Stimulated activated CD8-positive, alpha-beta memory T cell treated with anti-CD3 and anti-CD28 coated beads, Interleukin-7, amount 100 ng/mL, for 24 hours (primary cell): Measurements from ENCODE around the gene ZMIZ1.

Experiments
- DNase-seq: peaks from one replicate; pipeline ENCODE4 v3.0.0-alpha.2; 2020; ENCODE audit warnings: low read depth

ZMIZ1 gene

DNA sequence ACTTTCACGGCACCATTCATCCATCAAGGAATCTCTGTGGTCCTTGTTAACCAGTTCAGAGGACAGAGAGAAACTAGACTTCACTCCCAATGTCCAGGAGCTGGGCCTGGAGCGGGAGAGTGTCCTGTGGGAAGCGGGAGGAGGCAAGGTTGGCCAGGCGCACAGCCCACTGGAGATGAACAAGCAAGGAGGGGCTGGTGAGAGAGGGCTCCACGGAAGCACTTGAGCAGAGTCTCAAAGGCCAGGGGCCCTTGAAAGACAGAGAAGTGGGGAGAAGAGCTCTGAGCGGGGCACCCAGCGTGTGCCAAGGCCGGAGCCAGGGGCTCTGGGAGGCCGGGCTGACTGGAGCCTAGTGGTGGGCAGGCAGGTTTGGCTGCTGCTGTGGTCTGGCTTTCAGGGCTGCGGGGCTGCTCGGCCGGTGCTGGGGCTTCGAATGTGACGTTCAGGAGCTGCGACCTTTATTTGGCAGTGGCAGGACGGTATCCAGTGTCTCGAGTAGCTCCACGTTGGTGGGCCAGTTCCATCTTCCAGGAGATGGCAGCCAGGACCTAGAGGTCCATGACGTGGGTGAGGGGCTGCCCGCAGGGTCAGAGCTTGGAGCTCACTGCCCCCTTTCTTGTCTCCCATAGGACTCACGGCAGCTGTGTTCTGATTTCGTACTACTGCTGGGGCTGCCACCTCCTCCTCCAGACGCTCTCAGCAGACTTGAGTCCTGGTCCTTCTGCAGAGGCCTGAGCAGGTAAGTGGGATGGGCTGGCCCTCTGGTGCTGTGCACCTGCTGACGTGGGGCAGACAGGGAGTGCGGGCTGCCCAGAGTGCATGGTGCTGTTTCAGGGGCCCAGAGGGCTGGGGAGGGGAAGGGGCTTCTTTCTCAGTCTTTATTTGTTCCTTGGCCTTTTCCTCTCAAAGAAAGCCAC lies 49.8 kb downstream of the ZMIZ1 start:
- no peak for DNase-seq

DNA sequence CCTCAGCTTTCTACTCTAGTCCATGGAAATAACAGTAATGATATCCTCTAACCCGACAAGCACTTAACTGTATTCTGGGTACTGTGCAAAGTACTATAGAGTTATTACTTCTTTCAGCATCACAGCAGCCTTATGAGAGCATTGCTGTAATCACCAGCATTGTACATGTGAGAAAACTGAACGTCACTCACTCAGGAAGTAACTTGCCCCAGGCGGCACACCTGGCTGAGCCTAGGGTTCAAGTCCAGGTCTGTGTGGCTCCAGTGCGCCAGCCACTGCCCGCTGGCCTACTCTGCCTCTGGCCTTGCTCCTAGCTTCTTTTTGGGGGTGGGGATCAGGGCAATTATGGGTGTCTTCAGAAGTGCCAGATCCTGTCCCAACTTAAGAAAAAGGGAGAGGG lies 50.5 kb downstream of the ZMIZ1 start:
- DNase-seq, result no peak

DNA sequence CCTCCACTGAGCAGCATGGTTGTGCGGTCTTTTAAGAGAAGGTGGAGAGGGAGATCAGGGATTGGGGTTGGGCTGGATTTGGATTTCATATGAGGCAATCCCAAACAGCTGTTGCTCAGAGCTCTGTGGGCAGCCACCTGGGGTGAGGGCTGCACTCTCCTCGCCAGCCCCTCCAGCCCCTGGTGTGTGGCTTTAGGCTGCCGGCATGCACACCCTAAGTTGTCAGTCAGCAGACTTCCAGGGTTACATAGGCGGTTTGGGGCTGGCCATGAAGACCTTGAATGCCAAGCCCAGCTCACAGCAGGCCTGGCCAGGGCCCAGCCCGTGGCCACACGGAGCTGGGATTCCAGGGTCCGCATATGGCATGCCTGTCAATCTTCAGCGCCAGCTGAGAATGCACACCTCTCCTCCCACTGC lies 54.8 kb downstream of the ZMIZ1 start:
- no peak for DNase-seq

DNA sequence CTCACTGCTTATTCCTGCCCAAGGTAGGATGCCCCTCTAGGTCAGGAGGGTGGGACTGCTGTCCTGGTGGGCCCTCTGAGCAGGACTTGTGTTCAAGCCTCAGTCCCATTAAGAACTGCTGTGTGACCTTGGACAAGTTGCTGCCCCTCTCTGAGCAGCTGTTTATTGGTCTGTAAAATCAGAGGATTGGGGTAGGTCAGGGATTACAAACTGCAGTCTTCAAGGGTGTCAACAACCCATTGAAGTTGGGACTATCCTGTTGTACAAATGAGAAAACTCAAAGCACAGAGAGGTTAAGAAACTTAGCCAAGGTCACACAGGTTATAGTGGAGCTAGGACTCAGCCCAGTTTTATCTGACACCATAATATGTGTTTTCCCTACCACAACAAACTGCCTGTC lies 55.3 kb downstream of the ZMIZ1 start:
- no peak for DNase-seq

DNA sequence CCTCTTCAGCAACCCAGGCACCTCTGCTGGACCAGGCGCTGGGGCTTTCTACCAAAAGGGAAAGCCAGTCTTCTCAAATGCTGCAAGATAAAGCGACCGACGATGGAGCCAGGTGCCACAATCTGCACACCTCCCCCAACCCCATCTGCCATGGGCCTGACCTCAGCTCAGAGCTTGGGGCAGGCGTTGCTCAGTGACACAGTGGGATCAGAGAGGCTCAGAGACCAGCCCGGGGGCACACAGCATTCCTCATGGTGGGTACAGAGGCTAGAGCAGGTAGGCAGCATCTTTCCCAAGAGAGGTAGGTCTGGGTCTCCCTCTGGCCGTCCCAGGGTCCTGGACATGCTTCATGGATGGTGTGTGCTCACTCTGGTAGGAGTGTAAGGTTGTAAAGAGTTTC lies 56.3 kb downstream of the ZMIZ1 start:
- no peak for DNase-seq

DNA sequence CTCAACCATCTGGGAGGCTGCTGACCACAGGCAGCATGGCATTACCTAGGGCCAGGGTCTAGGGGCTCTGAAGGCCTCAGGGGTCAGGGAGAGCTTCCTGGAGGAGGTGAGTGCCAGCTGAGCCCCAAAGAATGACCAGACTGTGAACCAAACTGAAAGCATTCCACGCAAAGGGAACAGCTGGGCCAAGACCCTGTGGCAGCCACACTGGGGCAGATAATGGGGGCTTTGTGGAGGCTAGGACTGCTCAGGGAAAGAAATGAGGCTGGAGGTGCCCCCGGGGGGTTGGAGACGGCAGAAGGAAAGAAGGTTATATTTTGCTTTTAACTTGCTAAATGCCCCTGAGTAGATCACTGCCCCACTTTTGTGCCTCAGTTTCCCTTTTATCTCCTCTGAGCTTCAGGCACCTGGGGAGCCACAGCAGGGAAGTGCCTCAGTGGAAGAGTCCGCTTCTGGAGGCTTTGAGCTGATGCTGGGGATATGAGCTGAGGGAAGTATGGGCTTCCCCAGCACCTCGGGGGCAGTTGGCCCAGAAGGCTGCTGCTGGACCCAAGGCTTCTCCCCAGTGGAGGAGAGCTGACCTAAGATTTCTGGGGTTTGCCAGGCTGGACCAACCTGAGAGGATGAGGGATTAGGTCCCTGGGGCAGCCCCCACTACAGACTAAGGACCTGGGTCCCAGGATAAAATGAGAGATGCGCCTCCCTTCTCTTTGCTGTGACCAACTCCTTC lies 57.8 kb downstream of the ZMIZ1 start:
- no peak for DNase-seq

DNA sequence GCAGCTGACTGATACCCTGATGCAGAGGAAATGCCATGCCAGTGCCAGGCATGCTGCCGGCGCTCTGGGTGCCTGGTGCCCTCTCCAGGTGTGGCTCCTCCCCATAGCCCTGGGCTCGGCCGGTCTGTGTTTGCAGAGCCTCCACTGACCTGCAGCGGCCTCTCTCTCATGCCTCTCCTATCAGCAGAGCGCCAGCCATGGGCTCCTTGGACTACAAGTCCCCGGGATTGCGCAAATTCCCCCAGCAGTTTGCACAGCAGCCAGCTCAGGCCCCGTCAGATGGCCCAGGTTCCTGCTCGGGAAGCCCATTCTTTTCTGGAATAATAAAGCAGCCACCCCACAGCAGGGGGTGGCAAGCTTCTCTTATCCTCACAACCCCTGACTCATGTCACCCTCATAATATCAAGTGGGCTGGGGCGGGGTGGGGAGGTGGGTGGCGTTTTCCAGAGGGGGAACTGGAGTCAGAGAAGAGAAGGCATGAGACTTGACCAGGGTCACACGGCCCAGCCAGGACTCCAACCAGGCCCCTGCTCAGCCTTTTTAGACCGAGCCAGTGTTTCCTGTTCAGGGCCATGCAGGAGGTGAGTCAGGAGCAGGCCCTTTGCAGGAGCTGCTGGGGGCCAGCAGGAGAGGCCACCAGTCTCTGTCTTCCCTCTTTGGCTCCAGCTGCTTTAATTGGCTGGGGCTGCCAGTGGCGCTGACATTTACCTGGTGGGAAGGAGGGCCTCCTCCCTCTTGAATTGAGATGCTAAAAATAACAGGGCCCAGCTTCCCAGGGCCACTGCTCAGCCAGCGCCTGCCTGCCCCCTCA lies 58.6 kb downstream of the ZMIZ1 start:
- no peak for DNase-seq

DNA sequence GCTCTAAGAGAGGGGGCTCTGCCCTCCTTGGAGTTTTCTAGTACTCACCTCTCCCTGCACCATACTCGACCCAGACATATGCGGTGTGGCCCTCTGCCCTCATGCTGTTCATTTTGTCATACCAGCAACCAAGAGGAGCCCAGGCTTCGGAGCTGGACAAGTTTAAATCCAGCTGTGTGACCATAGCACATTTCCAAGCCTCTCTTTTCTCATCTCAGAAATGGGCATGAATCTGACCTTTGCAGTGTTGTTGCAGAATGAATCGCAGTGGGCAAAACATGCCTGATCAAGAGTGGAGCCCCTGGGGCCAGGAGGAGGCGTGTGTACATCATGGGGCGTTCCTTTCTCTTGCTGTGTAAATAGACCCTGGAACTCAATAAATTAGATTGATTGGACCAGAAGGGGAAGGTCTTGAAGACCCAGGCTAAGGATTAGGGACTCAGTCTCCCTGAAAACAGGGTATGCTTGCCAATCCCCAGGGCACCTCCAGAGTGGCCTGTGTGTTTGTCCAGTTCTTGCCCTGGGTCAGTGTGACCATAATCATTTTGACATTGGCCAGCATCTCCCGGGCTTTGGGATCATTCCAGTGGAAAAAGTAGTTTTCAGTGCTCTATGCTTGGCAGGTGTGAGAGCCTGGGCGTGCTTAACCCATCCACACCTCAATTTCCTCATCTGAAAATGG lies 59.6 kb downstream of the ZMIZ1 start:
- DNase-seq, result no peak

DNA sequence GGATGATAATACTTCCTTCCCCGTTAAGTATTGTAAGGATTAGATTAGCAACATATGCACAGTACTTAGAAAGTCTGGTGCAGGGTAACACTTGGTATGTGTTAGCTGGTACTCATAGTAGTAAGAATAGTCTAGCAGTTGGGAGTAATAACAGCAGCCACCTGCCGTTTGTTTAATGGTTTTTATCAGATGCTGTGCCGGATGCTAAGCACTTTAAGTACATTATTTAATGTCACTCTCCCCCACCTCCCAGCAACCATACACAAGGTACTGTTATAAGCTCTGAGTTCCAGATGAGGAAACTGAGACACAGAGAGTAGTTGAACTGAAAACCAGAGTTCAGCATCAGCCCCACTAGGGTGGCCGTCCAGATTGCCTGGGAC lies 60.1 kb downstream of the ZMIZ1 start:
- DNase-seq, result no peak

DNA sequence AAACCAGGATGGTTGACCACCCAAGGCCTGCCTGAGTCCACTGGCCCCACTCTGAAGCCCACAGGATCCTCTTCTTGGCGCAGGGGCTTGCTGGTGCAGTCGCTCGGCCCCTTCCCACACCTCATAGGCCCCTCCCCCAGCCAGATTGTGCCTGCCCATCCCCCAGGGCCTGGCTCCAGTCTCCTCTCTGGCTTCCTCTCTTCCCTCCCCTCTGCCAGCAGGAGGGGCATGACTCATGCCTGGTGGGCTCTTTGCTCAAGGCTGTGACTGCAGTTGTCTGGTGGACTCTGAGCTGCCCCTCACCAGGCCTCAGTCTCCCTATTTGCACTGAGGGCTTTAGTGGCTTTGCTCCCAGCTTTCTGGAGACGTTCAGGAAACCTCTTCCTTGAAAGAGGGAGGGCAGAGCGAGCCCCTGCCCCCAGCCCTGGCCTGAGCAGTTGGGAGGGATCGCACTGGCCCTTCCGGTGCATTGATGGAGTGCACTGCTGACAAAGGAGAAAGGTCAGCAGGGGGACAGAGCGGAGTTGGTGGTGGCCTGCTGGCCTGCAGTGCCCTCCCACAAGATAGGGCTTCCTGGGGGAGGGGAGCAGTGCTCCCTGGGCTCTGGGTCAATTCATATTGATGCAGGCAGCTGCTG lies 60.7 kb downstream of the ZMIZ1 start:
- DNase-seq, result no peak

DNA sequence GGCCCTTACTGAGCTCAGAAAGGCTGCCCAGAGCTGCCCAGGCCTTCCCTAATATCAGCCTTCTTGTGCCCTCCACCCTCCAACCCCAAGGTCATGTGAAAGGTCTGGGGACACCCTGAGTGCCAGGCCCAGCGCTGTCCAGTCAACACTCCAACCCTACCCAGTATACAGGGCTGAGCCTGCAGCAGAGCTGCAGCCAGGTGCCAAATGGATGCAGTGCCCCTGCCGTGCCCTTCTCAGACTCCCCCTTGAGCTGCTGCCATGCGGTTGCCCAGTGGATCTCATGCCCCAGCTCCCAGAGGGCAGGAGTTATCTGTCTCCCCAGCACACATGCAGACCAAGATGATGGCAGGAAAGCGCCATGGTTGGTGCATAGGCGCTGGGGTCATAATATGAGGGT lies 61.5 kb downstream of the ZMIZ1 start:
- DNase-seq, result no peak

DNA sequence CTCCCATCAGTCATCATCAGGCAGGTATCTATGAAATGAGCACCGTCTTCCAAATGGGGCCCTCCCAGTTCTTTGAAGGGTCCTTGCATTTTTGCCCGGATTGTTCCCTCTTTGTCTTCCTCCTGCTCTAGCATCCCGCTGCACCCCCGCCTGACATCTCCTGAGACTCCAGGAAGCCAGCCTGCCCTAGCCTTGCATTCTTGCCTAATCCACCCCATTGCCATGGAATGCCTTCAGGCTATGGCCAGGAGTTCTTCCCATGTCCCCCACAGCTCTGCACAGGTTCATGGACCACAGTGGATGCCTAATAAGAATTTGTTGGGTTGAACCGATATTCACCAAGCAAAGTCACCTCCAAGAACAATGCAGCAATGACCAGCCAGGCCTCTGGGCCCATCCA lies 62.1 kb downstream of the ZMIZ1 start:
- DNase-seq, result no peak

DNA sequence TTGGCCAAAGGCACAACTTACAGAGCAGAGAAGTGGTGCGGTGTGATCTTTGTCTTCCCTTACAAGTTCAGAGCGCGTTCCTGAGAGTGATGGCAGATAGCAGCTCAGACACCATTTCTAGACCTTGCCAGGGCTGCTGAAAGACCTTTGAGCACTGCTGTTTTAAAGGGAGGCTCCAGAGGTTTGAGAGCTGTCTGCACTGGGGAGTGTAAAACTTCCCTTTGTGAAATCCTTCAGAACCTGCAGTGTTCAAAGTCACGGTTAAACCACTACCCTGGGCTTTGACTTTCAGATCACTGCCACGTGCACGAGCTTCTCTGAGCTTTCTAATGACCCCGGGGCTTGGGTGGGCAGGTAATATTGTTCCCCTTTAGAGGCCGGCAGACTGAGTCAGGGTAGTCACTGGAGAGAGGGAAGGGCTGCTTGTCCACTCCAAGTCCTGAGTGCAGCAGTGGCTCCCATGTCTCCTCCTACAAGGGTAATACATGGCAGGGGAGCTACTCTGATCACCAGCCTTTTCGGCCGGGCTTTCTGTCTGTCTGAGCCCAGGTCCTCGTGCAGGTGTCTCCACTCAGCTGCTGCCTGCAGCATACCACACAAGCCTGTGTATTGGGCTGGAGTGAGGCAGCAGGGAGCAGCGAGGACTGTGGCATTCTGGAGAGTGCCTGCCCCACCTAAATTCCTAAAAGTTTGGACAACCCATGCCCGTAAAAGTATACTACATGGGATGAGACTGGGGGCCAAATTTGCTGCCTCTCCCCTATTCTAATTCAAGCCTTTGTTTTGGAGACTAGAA lies 63.3 kb downstream of the ZMIZ1 start:
- no peak for DNase-seq

DNA sequence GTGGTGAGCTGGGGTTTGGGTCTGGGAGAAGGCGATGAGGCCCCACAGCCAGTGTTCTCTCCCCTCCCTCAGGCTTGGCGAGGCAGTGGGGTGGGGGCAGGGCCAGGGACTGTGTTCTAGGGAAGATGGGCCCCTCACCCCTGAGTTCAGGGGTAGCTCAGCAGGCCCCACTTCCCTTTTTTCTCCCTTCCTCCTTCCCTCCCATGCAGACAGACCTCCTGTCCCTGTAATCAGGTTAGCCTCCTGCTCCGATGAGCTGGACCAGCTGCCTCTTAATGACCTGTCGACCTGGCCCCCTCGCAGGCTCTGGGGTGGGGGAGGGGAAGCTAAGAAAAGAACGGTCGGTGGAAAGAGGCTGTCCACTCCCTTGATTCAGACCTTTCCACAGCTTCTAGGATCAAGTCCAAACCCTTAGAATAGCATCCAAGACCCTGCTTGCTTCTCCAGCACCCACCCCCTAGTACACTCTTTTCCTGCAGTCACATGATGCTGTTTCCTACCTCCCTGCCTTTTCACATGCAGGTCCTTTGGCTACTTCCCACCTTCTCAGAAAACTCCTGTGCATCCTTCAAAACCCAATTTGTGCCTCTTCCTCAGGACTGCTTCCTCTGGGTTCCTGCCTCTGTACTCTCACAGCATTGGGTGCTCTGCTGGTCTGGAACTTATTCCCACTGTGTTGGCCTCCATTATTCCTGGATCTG lies 64.1 kb downstream of the ZMIZ1 start:
- DNase-seq, result no peak

DNA sequence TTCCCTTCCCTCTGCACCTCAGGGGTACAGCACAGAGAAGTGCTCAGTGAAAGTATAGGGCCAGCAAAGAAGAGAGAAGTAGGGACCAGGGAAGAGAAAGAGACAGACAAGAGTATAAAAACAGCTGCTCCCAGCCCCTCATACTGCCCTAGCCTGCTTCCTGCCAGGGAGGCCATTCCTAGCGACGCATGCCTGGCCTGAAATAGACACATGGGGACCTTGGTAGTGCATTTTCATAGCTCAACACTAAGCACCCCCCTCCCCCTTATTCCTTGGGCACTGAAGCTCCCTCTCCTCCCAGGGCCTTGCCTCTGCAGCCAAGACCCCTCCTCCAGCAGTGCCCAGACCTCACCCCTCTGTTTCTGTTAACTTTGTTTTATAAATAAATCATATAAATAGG lies 64.7 kb downstream of the ZMIZ1 start:
- no peak for DNase-seq

DNA sequence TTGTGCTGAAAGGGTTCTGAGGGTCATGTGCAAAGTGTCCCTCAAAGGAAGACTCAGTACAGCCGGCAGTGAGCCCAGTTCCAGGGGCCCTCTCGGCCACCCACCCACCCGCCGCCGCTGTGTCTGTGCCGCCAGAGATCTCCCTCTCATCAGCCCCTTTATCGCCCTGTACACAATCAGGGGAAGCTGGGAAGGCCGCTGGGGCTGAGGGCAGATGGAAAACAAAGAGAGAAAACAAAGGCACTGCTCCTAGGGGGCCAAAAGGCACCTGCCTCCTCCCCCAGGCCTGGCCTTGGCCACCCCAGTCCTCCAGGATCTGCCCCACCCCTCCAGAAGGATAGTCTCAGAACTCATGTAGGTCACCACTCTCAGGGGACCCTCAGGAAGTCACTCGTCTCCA lies 67.0 kb downstream of the ZMIZ1 start:
- no peak for DNase-seq

DNA sequence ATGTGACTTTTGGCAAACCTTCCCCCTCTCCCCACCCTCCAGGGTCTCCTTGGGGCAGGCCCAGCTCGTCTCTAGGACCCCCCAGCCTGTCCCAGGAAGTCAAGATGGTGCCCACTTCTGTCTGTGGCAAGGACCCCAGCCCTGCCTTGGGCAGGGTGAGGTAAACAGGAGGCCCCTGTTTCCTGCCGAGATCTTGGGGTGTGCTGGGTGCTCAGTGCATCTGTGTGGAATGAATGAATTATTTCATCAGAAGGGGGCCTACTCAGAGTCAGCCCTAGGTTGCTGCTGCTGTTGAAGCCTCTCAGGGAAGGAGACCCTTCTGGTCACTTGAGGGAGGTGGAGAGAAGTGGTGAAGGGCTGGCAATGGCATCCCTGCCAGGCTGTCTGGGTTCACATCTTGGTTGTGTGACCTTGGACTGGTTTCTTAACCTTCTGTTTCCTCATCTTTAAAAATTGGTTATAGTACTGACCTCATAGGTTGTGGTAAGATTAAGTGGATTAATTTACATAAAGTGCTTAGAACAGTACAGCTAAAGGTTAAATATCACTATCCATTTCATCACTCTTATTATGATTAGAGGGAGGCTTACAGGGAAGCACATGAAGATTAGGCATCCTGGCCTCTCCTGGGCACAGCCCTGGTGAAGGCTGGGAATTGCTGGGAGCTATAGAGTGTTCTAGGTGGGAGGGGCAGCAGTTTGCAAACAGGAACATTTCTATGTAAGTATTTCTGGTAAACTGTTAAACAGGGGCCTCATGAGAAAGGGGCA lies 67.7 kb downstream of the ZMIZ1 start:
- DNase-seq, result no peak

DNA sequence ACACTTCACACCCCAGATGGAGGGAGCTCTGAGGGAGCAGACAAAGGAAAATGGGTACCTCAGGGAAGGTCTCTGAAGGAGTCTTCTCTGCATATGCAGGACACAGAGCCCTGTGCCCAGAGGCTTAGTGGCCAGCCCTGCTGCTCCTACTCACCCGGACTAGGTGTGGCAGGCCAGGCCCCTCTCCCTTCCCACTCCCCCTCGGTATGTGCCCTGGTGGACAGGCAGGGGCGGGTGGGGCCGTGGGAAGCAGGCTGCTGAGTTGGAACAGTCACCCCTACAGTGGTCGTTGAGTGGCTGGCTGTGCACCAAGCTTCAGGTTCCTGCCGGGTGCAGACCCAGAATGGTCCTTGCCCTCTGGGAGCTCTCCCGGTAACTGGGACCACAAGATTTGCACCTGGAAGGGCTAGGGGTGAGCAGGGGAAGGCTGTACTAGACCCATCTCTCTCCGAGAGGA lies 68.6 kb downstream of the ZMIZ1 start:
- DNase-seq, result no peak

DNA sequence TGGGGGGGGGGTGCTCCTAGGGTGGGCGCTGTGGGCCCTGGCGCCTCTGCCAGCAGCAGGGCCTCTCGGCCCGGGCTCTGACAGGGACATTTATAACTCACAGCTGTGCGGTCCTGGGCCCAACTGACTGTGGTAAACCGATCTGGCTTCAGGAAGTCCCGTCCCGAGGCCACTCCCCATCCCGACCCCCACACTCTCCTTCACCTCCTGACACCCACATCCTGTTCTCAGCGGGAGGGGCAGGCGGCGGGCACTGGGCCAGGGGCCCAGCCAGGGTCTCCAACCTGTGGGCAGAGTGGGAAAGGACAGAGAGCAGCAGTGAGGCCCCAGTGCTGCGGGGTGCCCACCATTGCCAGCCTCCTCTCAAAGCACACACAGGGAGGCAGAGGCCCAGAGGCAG lies 69.1 kb downstream of the ZMIZ1 start:
- peak; percentile 22 for DNase-seq
